ENCODE measurements around the gene SKP1.

The SKP1 gene

DNA sequence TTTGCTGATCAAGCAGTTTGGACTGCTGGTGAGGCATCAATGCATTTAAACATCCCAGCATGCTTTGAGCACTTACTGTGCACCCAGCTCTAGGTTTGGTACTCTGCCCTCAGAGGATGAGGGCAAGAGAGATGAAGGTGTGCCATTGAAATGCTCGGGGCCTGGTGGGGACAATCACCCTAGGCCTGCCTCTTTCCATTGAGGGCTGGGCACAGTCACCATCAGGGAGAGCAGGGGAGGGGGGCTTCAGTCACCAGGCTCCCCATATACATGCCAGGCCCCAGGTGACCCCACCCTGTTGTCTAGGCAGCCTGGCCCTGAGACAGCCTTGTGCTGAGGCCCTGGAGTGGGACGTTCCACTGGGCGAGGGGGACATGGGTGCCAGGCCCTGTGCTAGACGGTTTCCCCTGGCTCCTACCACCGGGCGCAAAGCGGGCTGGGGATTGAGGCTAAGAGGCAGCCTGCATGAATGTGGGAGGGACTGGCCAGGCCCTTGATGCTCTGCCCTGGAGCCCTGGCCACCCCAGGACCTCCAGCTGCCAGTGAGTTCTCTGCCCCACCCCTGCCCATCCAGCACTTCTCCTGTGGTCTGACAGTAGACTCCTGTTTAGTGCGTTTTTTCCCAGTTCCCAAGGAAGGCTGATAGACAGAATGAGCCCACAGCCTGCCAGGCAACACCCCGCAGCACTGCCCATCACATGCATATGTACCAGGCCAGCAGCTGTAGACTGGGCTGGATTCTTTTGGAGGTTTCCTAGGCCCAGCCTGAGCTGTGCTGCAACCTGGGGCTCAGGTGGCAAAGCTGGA, 43.4 kb downstream of the SKP1 start:
- in situ Hi-C loops (cut with MboI; ENCODE audit: low pct_unique_long_range_greater_than_20kb, low sequenced_read_pairs): no loop called here
- DNase-seq: no peak

GRCh38 chr5:134132372-134133187, 44.2 kb downstream of the SKP1 start:
- in situ Hi-C loops (cut with MboI; ENCODE audit: low pct_unique_long_range_greater_than_20kb, low sequenced_read_pairs): no loop called here
- DNase-seq: no peak

- in situ Hi-C loops (cut with MboI; ENCODE audit: low pct_unique_long_range_greater_than_20kb, low sequenced_read_pairs): no loop called here
- DNase-seq: no peak
Measured at GRCh38 chr5:134131578-134132350, 45.0 kb downstream of the SKP1 start.

DNA sequence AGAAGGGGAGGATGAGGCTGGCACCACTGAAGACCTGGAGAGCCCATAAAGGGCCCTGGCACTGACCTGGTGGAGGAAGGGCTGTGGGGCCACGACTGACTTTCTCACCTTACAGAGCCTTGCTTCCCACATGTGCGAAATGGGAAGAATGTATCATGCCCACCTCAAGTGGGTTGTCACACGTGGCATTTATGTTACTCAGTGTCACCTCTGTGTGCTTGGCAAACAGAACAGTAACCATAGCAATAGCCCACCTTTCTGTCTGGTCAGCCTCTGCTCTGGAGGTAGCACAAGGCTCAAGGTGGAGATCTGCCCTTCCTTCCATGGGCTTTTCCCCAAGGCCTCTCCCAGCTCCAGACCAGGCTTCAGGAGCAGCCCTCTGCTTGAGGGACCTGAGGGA, 45.6 kb downstream of the SKP1 start:
- in situ Hi-C loops (cut with MboI; ENCODE audit: low pct_unique_long_range_greater_than_20kb, low sequenced_read_pairs): no loop called here
- DNase-seq: no peak

DNA sequence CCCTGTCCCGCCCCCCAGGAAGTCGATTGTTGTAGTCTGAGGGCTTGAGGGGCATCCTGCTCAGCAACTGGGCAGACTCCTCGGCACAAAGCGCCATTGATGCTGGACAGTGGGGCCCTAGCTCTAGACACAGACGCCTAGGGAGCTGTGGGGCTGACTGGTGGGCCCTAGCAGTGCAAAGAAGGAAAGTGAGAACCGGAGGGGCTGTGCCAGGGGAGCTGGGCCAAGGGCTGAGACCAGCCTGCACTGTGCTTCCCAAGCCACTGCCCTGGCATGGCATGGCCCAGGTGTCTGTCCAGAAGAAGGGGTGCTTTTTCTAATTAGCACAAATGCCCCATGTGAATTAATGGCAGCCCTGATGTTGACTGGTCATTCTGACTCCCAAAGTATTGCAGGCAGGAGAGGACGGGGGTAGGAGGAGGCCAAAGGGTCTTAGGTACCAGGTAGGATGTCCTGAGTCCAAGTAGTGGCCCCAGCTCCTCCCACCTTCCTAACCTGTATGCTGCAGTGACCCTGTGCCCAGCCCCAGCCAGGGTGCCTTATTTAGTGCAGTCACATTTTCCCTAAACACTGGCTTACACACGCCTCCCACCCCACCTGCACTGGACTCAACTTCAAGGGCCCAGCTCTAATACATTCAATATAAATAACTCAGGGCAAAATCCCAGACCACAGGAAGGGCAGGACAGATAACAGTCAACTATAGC, 46.4 kb downstream of the SKP1 start:
- in situ Hi-C loops (cut with MboI; ENCODE audit: low pct_unique_long_range_greater_than_20kb, low sequenced_read_pairs): no loop called here
- DNase-seq: no peak

- in situ Hi-C loops (cut with MboI; ENCODE audit: low pct_unique_long_range_greater_than_20kb, low sequenced_read_pairs): no loop called here
- no peak for DNase-seq
Measured at GRCh38 chr5:134129411-134130238, 47.1 kb downstream of the SKP1 start.

DNA sequence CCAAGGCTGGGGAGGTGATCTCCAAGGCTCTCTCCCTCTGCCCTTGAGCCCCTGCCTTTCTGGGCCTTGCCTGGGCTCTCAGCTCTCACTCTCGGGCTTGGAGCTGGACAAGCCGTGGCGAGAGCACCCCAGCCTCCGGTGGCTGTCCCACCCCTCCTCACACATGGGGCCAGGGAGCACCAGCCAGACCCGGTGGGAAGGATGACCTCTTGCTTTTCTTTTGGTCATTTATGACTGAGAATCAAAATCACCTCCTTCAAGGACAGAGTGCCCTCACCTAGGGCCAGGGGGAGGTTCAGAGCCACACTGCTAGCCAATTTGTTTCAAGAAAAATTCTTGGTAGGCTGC, 48.1 kb downstream of the SKP1 start:
- no peak for DNase-seq
- in situ Hi-C loops (cut with MboI; ENCODE audit: low pct_unique_long_range_greater_than_20kb, low sequenced_read_pairs): no loop called here

DNA sequence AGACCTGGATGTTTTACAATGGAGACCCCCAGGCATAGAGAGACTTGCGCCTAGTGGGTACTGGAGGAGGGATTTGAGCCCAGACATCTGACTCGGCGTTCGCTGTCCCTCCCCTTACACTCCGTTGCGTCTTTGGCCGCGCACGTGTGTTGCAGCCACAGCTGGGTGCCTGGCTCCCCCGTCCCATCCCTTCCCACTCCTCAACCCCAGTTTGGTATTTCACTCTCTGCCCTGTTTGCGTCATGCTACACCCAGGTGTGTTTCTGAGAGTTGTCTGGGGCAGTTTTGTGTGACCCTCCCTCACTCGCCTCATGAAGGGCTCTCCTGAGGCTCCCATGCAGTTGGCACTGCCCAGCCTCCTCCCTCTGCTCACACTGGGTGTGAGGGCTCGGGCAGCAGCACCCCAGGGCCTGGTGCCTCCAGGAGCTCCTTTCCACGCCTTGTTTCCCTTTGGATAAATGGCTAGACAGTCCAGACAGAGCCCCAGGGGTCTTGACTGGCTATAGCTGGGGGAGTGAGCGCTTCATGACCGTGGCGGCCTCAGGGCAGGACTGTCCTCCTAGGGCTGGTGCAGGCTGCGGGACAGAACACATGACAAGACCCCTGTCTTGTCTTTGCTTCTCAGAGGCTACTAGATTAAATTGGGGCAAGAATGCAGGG, 48.6 kb downstream of the SKP1 start:
- in situ Hi-C loops (cut with MboI; ENCODE audit: low pct_unique_long_range_greater_than_20kb, low sequenced_read_pairs): no loop called here
- no peak for DNase-seq

DNA sequence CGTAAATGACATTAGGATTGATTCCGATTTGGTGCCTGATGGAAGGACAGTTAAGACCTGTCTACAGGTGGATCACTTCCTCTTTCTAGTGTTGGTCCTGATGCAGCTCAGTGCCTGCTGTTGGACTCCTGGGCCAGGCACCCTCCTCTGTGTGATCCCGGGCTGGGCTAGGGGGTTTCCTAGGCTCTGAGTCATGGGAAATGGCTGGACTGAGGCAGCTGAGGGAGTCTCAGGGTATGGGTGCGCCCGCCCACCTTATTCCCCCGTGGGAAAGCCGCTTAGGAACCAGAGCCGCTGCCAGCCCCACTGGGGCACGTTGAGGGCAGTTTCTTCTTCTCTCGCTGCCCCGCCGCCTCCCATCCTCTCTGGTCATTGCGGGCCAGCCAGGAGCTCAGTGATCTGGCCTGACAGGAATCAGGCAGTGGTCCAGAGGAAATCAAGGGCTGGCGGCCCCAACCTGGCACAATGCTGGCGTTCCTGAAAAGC, 49.3 kb downstream of the SKP1 start:
- in situ Hi-C loops (cut with MboI; ENCODE audit: low pct_unique_long_range_greater_than_20kb, low sequenced_read_pairs): no loop called here
- DNase-seq: no peak

- in situ Hi-C loops (cut with MboI; ENCODE audit: low pct_unique_long_range_greater_than_20kb, low sequenced_read_pairs): no loop called here
Measured at GRCh38 chr5:134125039-134126015, 51.4 kb downstream of the SKP1 start.

GRCh38 chr5:134124289-134125038, 52.3 kb downstream of the SKP1 start:
- in situ Hi-C loops (cut with MboI; ENCODE audit: low pct_unique_long_range_greater_than_20kb, low sequenced_read_pairs): no loop called here
- DNase-seq: no peak

More at GRCh38 chr5:134125039-134126015, 51.4 kb downstream of the SKP1 start:
- DNase-seq: no peak

GRCh38 chr5:134123360-134123759, 53.4 kb downstream of the SKP1 start:
- DNase-seq: no peak
- in situ Hi-C loops (cut with MboI; ENCODE audit: low pct_unique_long_range_greater_than_20kb, low sequenced_read_pairs): no loop called here

DNA sequence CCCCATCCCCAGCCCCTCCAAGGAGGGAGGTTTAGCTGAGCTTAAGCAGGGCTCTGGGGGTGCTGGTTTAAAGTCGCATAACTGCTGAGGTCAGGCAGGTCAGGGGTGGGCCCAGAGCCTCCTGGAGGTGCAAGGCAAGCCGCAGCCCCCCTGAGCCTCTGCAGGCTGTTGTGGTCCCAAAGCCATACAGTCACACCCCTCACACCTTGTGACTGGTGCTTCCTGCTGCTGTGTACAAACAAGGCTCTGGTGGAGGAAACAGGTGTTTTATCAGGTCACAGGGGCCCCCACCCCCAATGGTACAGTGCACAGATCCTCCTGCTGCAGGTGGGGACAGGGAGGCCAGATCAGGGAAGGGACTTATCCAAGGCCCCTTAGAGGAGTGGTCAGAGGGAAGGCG, 54.2 kb downstream of the SKP1 start:
- DNase-seq: no peak
- in situ Hi-C loops (cut with MboI; ENCODE audit: low pct_unique_long_range_greater_than_20kb, low sequenced_read_pairs): no loop called here

DNA sequence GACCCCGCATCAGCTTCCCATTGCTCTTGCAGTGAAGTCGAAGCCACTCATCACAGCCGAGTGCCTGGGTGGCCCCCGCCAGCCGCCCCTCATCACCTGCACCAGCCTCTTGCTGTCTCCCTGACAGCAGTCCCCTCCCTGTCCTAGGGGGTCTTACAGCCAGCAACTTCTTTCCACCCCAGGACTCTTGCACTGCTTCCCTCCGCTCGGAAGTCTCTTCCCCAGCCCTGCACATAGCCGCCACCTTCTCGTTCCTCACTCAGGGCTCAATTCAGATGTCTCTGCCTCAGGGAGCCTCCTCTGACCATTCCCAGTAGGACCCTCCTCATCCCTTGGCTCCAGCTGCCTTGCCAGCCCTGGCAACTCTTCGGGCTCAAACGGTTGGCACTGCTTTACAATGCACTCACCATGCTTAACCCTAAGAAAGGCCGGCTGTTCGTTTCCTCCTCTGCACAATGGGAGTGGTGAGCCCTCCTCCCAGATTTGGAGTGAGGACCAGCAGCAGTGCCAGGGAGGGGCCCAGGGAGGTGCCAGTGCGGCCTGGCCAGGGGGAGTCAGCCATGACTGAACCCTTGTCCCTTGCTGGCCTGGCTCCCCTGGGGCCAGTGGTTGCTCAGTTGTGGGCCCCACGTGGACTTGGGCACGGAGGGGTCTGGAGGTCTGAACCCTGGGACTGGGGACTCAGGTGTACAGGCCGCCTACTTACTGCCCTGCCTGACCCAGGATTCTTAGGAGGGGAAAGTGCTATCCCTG, 56.2 kb downstream of the SKP1 start:
- in situ Hi-C loops (cut with MboI; ENCODE audit: low pct_unique_long_range_greater_than_20kb, low sequenced_read_pairs): no loop called here
- no peak for DNase-seq

DNA sequence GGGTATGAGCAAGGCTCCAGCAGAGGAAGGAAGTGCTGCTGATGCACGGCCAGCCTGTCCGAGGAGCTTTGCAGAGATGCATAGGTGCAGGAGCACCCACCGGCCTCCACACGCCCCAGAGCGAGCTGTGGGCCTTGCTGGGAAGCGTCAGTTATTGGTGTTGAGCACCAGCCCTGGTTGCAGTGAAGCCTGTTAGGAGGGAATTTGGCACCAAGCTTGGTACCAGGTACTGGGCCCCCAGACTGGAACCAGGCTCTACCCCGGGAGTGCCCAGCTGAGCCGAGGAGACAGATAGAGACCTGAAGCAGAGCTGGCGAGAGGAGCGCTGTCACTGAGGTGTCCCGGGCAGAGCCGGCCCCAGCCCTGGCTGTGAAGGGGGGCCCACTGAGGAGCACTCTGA, 57.0 kb downstream of the SKP1 start:
- in situ Hi-C loops (cut with MboI; ENCODE audit: low pct_unique_long_range_greater_than_20kb, low sequenced_read_pairs): no loop called here

More for the DNA sequence above, 57.0 kb downstream of the SKP1 start:
- DNase-seq: no peak
